Mucosa of rectum (tissue), 2 donors: ENCODE results near the gene BEX3.

Source experiments
- H3K27ac ChIP-seq, 2 donors: one replicate each; pipeline ENCODE4 v1.7.0; 2013; ENCODE audit warnings: inconsistent platforms in 2 of 2, low read depth in 2 of 2, low read length in 2 of 2
- H3K27me3 ChIP-seq, 2 donors: one replicate each; pipeline ENCODE4 v1.7.0; 2013; ENCODE audit warnings: low read length in 2 of 2; ENCODE audit not compliant: control insufficient read depth in 2 of 2, insufficient read depth in 2 of 2
- H3K36me3 ChIP-seq, 2 donors: one replicate each; pipeline ENCODE4 v1.7.0; 2013; ENCODE audit warnings: low read length in 2 of 2; ENCODE audit not compliant: control insufficient read depth in 2 of 2, insufficient read depth in 2 of 2
- H3K4me1 ChIP-seq, 2 donors: one replicate each; pipeline ENCODE4 v1.7.0; 2013; ENCODE audit warnings: low read length in 2 of 2, mild to moderate bottlenecking in 1 of 2; ENCODE audit not compliant: control insufficient read depth in 2 of 2, insufficient read depth in 2 of 2
- H3K4me3 ChIP-seq, 2 donors: one replicate each; pipeline ENCODE4 v1.7.0; 2013; ENCODE audit warnings: low read length in 2 of 2
- H3K9ac ChIP-seq, 2 donors: one replicate each; pipeline ENCODE4 v1.7.0; 2013; ENCODE audit warnings: low read length in 2 of 2, low read depth in 1 of 2, mild to moderate bottlenecking in 1 of 2
- H3K9me3 ChIP-seq, 2 donors: one replicate each; pipeline ENCODE4 v1.7.0; 2013; ENCODE audit warnings: low read length in 2 of 2; ENCODE audit not compliant: control insufficient read depth in 2 of 2
- donor health status: healthy.
- donor health status: Normal muscosa, but diverticular disease.

Gene BEX3

GRCh38 chrX:103415528-103415927 is 39.2 kb downstream of the BEX3 start:
- Histone ChIP-seq H3K27me3 (peaks cover 0 to 5% of the 10 kb centered on the region in 2 donors), H3K9me3 (no peaks in the 10 kb centered on the region), H3K9ac (no peak overlapping the region), H3K27ac (no peak overlapping the region), H3K36me3 (no peaks in the 10 kb centered on the region), H3K4me1 (no peaks in the 10 kb centered on the region), H3K4me3 (no peak overlapping the region)

DNA sequence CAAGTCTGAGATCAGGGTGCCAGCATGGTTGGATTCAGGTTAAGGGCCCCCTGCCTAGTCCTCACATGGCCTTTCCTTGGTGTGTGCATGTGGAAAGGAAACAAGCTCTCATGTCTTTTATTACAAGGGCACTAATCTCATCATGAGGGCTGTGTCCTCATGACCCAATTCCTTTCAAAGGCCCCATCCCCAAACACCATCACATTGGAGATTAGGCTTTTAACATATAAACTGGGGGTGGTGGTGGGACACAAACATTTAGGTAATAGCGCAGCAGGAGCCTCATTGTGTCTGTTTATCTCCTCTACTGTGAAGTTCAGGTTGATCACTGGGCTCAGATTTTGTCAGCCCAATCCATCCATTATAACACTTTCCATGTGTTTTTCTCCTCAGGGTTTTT is 41.0 kb downstream of the BEX3 start:
- Histone ChIP-seq H3K36me3 (no peaks in the 10 kb centered on the region), H3K4me1 (no peaks in the 10 kb centered on the region), H3K9me3 (no peaks in the 10 kb centered on the region), H3K27me3 (peaks cover 0 to 5% of the 10 kb centered on the region in 2 donors), H3K27ac (no peak overlapping the region), H3K9ac (no peak overlapping the region), H3K4me3 (no peak overlapping the region)

- H3K27me3 ChIP-seq: peaks cover 0 to 5% of the 10 kb centered on the region in 2 donors
- no peak overlapping the region for H3K4me3 ChIP-seq
- H3K4me1 ChIP-seq: no peaks in the 10 kb centered on the region
- H3K27ac ChIP-seq: no peak overlapping the region
- no peaks in the 10 kb centered on the region for H3K36me3 ChIP-seq
- no peaks in the 10 kb centered on the region for H3K9me3 ChIP-seq
- no peak overlapping the region for H3K9ac ChIP-seq
Measured at GRCh38 chrX:103417933-103418332, 41.6 kb downstream of the BEX3 start.

DNA sequence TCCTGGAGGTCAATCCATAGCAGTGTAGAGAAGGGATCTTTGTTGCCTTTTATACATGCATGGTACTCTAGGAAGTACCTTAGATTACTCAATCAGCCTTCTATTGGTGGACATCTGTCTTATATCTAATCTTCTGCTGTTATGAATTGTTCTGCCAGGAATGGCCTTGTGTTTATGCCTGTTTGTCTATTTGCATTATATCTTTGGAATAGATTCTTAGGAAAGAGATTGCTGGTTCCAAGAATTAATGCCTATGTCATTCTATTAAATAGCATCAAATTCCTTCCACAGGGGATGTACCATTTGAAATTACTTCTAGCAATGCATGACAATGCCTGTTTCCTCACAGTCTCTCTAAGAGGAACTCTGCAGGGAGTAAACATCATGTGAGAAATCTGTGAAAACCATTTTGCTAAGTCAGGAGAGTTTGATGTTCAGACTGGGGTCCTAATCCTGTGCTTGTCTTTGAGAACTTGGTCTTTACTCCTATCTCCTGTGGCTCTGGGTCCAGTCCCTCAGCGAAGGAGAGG is 42.5 kb downstream of the BEX3 start:
- Histone ChIP-seq H3K27ac (no peak overlapping the region), H3K9ac (no peak overlapping the region), H3K36me3 (no peaks in the 10 kb centered on the region), H3K27me3 (peaks cover 0 to 5% of the 10 kb centered on the region in 2 donors), H3K9me3 (no peaks in the 10 kb centered on the region), H3K4me3 (no peak overlapping the region), H3K4me1 (no peaks in the 10 kb centered on the region)

- H3K9ac ChIP-seq: no peak overlapping the region
- H3K36me3 ChIP-seq: no peaks in the 10 kb centered on the region
- no peaks in the 10 kb centered on the region for H3K9me3 ChIP-seq
- no peak overlapping the region for H3K27ac ChIP-seq
- H3K4me3 ChIP-seq: no peak overlapping the region
- no peaks in the 10 kb centered on the region for H3K27me3 ChIP-seq
- no peaks in the 10 kb centered on the region for H3K4me1 ChIP-seq
Measured at GRCh38 chrX:103423955-103424638, 47.8 kb downstream of the BEX3 start.
